Measurements from ENCODE around the gene RNU7-1. TPM values are rescaled to one million over a fixed set of nuclear protein-coding genes. Genes with fewer than 3 reads are reported as not detected.

Gene RNU7-1
- total and polyA plus RNA-seq, 2 donors (not counting 1 experiment from before 2014, with no cell fraction given): not detected

DNA sequence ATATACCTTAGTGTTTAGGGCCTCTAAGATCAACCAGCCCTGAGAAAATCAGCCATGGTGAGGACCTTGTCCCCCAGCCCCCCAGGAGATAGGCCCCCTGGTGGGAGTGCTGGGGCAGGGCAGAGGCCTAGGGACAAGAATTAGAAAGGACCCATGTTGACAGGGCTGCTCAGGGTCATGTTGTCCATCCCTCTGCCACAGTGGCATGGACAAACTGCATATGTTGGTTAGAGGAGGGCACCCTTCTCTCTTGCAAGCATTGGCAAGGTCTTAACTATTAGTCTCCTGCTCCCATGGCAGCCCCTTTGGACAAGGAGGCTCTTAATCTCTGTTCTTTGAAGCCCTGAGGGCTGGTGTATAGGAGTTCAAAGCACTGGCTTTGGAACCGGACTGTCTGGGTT, 6.8 kb downstream of the RNU7-1 start:
- peak overlapping the region in 4 of 5 experiments; percentile 88 to 98 (median 95) for H3K4me3 ChIP-seq (ENCODE audit: control extremely low read depth in 1 of 5, extremely low read depth in 1 of 5, insufficient read depth in 1 of 5, low read depth in 2 of 5, low read length in 4 of 5)
- H3K79me2 ChIP-seq (ENCODE audit: control insufficient read depth, insufficient read depth, low read length): peaks cover 64% of the 10 kb centered on the region
- WGBS (ENCODE audit: insufficient coverage): no CpG with 5 or more reads among the region's 1 CpG
- H3K27ac Mint-ChIP-seq: peak overlapping the region; percentile 98
- no peaks in the 10 kb centered on the region for H3K27me3 Mint-ChIP-seq
- no peaks in the 10 kb centered on the region for H3K9me3 Mint-ChIP-seq (ENCODE audit: insufficient read depth)
- POLR2A ChIA-PET: interaction anchor here (0.6 to 18.5 kb wide), 5 partner anchors 6 to 287 kb away, joined by 3 to 662 read pairs (median 10); partner anchors contain the start of genes C12orf57, LPCAT3, PTPN6 and RNU7-1
- H3K36me3 ChIP-seq (replicated peaks in 1 of 2; ENCODE audit: control extremely low read depth in 1 of 2, control insufficient read depth in 1 of 2, extremely low read depth in 1 of 2, insufficient read depth in 2 of 2, low read length in 1 of 2): peaks cover 0 to 39% of the 10 kb centered on the region in 2 experiments
- CTCF ChIA-PET: interaction anchor here (1.1 to 16.6 kb wide), 6 partner anchors 7 to 81 kb away, joined by 3 to 944 read pairs (median 6); partner anchors contain the start of genes C12orf57, RNU7-1 and SPSB2
- H4K20me1 ChIP-seq (ENCODE audit: control insufficient read depth, insufficient read depth, low read length, poor library complexity, severe bottlenecking): peaks cover 44% of the 10 kb centered on the region
- H3K4me1 ChIP-seq (ENCODE audit: control insufficient read depth in 2 of 2, insufficient read depth in 2 of 2, low read length in 2 of 2): peaks cover 71 to 76% of the 10 kb centered on the region in 2 donors
- peak overlapping the region; percentile 53 for H2AFZ ChIP-seq (ENCODE audit: insufficient read depth, low read depth, low read length, poor library complexity, severe bottlenecking)
- no peaks in the 10 kb centered on the region for H3K9me3 ChIP-seq (ENCODE audit: control extremely low read depth in 1 of 3, control insufficient read depth in 2 of 3, insufficient read depth in 1 of 3, low read length in 2 of 3)
- H3K4me1 Mint-ChIP-seq: peaks cover 86% of the 10 kb centered on the region
- peak overlapping the region; percentile 92 for H3K4me2 ChIP-seq (replicated peaks; ENCODE audit: low read depth, low read length, poor library complexity, severe bottlenecking)
- ATAC-seq (ENCODE audit: low read depth) (no peak), DNase-seq (peak; percentile 45)
- no peak for TF ChIP-seq EZH2 (IDR thresholded peaks at IDR 0.05; ENCODE audit: borderline replicate concordance, insufficient read depth, low read depth, low read length, poor library complexity, severe bottlenecking)
- TF ChIP-seq, protein P1, sequence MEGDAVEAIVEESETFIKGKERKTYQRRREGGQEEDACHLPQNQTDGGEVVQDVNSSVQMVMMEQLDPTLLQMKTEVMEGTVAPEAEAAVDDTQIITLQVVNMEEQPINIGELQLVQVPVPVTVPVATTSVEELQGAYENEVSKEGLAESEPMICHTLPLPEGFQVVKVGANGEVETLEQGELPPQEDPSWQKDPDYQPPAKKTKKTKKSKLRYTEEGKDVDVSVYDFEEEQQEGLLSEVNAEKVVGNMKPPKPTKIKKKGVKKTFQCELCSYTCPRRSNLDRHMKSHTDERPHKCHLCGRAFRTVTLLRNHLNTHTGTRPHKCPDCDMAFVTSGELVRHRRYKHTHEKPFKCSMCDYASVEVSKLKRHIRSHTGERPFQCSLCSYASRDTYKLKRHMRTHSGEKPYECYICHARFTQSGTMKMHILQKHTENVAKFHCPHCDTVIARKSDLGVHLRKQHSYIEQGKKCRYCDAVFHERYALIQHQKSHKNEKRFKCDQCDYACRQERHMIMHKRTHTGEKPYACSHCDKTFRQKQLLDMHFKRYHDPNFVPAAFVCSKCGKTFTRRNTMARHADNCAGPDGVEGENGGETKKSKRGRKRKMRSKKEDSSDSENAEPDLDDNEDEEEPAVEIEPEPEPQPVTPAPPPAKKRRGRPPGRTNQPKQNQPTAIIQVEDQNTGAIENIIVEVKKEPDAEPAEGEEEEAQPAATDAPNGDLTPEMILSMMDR (IDR thresholded peaks at IDR 0.05): peak; percentile 31
- H3K4me3 Mint-ChIP-seq: peak overlapping the region; percentile 98
- intact Hi-C loops (cut with micrococcal nuclease): no loop called here
- H3K27me3 ChIP-seq (replicated peaks in 1 of 4; ENCODE audit: control extremely low read depth in 1 of 4, control insufficient read depth in 3 of 4, insufficient read depth in 4 of 4, low read length in 3 of 4): no peaks in the 10 kb centered on the region
- H3K9ac ChIP-seq (ENCODE audit: low read length): peak overlapping the region; percentile 95
- peak overlapping the region; percentile 84 to 99 for H3K27ac ChIP-seq (ENCODE audit: low read length in 2 of 2)

Measured in B cell (primary cell).